Measurements from ENCODE around the gene PPP1R14D.
A peak's percentile ranks its signal among the peaks of the same experiment; 100 is the strongest.
"Not testable (repeated sequence)": the region's sequence is repeated elsewhere in the genome, so short reads cannot be mapped to it uniquely, and the experiment has no call there.

PPP1R14D gene

GRCh38 chr15:40828447-40829036 is at the start of gene PPP1R14D:
TSS of gene PPP1R14D (minus strand) at chr15:40828708. CDS start at chr15:40828641, 67 bp downstream.
- DNase-seq = no peak

- no peak for DNase-seq
Measured at GRCh38 chr15:40877694-40878093, 49.2 kb upstream of the PPP1R14D start.

- DNase-seq = no peak
Measured at GRCh38 chr15:40875991-40876730, 47.7 kb upstream of the PPP1R14D start.

GRCh38 chr15:40873694-40874561 is 45.4 kb upstream of the PPP1R14D start, which contains the start of gene RHOV:
TSS of gene RHOV (minus strand) at chr15:40874234. CDS start at chr15:40874139, 95 bp downstream.
- DNase-seq = peak; percentile 59

GRCh38 chr15:40872791-40873693 is 44.5 kb upstream of the PPP1R14D start:
- no peak for DNase-seq

- DNase-seq = peak; percentile 24
Measured at GRCh38 chr15:40871749-40872617, 43.5 kb upstream of the PPP1R14D start.

GRCh38 chr15:40870716-40871115 is 42.2 kb upstream of the PPP1R14D start:
- no peak for DNase-seq

- no peak for DNase-seq
Measured at GRCh38 chr15:40869686-40870085, 41.2 kb upstream of the PPP1R14D start.

- DNase-seq = no peak
Measured at GRCh38 chr15:40867199-40867598, 38.7 kb upstream of the PPP1R14D start.

GRCh38 chr15:40863660-40864270 is 35.3 kb upstream of the PPP1R14D start:
- no peak for DNase-seq

- not testable (repeated sequence) for DNase-seq
Measured at GRCh38 chr15:40861147-40861546, 32.6 kb upstream of the PPP1R14D start.

GRCh38 chr15:40859206-40859851 is 30.8 kb upstream of the PPP1R14D start:
- peak; percentile 82 for DNase-seq

GRCh38 chr15:40858706-40859105 is 30.2 kb upstream of the PPP1R14D start:
- no peak for DNase-seq

- DNase-seq = peak; percentile 79
Measured at GRCh38 chr15:40857601-40858341, 29.3 kb upstream of the PPP1R14D start.

GRCh38 chr15:40856746-40857145 is 28.2 kb upstream of the PPP1R14D start:
- DNase-seq = no peak

- no peak for DNase-seq
Measured at GRCh38 chr15:40855706-40856234, 27.3 kb upstream of the PPP1R14D start.

GRCh38 chr15:40854161-40854560 is 25.7 kb upstream of the PPP1R14D start:
- no peak for DNase-seq

- DNase-seq = no peak
Measured at GRCh38 chr15:40853241-40853890, 24.9 kb upstream of the PPP1R14D start.

- no peak for DNase-seq
Measured at GRCh38 chr15:40852529-40852928, 24.0 kb upstream of the PPP1R14D start.

Measured in stimulated activated CD4-positive, alpha-beta T cell treated with anti-CD3 and anti-CD28 coated beads, Interleukin-4, amount 100 ng/mL, for 1 hour (primary cell).